M059J (cell line): ENCODE results near the gene ZNF408. TPM values are rescaled to one million over a fixed set of nuclear protein-coding genes. Genes with fewer than 3 reads are reported as not detected.
A peak's percentile ranks its signal among the peaks of the same experiment; 100 is the strongest.
"Not testable (repeated sequence)": the region's sequence is repeated elsewhere in the genome, so short reads cannot be mapped to it uniquely, and the experiment has no call there.

ENCODE experiments used
- DNase-seq: peaks from one replicate; pipeline ENCODE4 v3.0.0-alpha.2; 2012; ENCODE audit warnings: low read depth
- total RNA-seq: library from RNA; depleted of rRNA; stranded (reverse); fragments of >200 nt; shearing (Covaris generic); gene quantifications from 2 replicates; pipeline ENCODE4 v1.2.3, GENCODE V29; 2014

The ZNF408 gene
- total RNA-seq, 1 experiment from 2014 or later, result 14.6 TPM

DNA sequence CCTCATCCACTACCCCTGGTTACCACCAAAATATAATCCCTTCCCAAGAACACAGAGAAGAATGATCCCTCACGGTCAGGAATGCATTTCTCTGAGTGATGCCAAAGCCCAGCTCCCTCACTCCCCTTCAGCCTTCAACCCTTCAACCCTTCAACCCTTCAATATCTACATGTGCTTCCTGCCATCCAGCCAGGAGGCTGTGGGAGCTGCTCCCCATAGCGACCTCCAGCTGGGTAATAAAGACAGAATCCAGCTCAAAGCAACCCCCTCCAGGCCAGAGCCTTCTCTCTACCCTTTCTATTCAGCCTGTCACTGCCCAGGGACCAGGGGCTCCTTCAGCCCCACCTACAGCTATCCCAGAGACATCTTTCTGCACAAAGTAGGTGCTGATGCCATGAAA lies 3.1 kb upstream of the ZNF408 start:
- DNase-seq, result no peak

DNA sequence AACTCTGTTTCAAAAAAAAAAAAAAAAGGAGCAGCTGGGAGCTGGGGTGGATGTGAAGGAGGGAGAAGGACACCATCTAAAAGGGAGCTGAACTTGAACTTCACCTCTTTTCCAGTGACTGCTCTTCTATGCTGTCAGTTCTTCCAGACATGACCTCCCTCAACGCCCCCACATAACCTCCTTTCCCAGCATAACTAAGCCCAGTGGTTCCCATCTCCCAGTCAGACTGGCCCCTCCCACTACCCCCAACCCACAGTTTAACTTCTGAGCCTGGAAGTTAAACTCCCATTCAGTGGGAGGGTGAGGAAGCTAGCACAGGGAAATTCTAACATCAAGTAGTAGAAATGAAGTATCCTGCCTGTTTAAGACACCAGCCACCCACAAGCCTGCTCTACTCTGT lies 2.2 kb upstream of the ZNF408 start:
- DNase-seq, result no peak

DNA sequence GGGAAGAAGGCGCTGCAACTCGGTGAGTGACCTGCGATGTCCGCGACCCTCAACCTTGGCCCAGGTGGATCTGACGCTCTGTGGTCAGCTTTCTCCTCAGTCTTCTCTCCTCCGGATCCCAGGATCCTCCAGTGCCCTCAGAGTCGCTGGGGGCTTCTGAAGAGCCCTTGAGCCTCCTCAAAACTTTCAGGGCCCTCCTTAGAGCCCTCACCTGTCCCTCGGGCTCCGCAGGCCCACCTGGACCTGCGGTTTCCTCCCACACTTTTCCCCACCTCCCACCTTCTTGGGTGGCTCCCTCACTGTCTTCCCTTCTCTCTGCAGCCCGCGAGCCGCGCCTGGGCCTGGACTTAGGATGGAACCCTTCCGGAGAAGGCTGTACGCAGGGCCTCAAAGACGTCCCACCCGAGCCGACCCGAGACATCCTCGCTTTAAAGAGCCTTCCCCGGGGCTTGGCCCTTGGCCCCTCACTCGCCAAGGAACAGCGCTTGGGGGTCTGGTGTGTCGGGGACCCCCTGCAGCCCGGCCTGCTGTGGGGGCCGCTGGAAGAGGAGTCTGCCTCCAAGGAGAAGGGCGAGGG lies 335 bp downstream of the ZNF408 start:
- no peak for DNase-seq

DNA sequence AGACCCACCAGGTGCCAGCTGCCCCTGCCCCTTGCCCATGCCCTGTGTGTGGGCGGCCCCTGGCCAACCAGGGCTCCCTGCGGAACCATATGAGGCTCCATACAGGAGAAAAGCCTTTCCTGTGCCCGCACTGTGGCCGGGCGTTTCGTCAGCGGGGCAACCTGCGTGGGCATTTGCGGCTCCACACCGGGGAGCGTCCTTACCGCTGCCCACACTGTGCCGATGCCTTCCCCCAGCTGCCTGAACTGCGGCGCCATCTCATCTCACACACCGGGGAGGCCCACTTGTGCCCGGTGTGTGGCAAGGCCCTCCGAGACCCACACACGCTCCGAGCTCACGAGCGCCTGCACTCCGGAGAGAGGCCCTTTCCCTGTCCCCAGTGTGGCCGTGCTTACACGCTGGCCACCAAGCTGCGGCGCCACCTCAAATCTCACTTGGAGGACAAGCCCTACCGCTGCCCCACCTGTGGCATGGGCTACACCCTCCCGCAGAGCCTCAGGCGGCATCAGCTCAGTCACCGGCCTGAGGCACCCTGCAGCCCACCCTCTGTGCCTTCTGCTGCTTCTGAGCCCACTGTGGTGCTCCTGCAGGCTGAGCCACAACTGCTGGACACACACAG lies 4.3 kb downstream of the ZNF408 start:
- no peak for DNase-seq

DNA sequence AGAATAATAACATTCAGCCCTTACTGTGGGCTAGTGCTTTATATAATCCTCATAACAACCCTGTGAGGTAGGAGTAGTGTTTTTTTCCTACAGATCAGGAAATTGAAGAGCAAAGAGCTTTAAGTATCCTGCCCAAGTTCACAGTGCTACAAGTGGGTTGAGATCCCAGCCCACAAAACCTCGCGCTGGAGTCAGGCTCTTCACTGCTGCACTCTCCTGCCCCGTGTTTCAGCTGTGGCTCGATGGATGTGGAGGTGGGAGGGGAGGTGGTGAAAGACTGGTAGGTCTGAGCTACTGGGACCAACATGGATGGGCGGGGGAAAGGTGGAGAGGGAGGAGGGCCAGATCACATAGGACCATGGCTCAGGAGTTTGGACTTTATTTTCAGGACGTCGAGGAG lies 6.1 kb downstream of the ZNF408 start:
- DNase-seq, result no peak

DNA sequence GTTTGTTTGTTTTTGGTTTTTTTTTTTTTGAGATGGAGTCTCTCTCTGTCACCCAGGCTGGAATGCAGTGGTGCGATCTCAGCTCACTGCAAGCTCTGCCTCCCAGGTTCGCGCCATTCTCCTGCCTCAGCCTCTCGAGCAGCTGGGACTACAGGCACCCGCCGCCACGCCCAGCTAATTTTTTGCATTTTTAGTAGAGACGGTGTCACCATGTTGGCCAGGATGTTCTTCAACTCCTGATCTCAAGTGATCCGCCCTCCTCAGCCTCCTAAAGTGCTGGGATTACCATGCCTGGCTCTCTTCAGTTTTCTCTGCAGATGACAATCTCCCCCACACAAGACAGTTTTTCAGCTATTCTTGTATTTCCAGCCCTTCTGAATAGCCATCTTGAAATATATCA lies 8.5 kb downstream of the ZNF408 start:
- not testable (repeated sequence) for DNase-seq

DNA sequence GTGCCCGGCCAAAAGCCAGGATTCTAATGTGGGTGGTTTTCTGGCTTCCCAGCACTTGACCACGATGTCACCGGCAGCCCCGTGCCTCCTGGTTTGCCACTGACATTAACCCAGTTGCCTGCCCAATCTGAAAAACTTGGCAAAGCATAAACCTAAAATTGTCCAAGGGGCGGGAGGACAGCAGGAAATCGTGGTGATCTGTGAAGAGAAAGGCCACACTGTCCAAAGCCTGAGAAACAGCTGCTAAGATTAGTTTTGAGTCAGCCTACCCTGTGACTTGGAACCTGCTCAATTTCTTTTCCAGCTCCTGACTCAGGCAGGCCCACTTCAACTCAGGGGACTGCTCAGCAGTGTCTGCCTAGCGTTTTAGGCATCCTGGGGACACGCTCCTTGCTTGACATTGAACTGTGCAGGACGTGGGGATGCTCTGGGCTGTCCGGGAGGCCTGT lies 10.0 kb downstream of the ZNF408 start:
- DNase-seq, result peak; percentile 97

DNA sequence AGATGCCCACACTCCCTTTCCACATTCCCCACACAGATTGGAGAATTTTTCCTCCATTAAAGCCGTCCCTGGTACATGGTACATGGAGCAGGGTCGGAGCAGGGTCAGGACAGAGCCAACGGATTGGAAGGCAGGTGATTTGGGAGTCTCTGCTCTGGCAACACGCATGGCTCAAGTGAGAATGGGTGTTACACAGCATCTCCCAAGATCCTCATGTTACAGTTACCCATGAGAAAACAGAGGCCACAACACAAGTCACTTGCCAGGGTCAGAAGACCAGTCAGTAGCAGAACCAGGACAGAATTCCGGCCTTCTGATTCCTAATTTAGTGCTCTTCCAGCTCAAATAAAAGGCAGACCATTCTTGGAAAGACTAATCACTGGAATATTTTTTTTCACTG lies 10.5 kb downstream of the ZNF408 start:
- DNase-seq, result peak; percentile 13

DNA sequence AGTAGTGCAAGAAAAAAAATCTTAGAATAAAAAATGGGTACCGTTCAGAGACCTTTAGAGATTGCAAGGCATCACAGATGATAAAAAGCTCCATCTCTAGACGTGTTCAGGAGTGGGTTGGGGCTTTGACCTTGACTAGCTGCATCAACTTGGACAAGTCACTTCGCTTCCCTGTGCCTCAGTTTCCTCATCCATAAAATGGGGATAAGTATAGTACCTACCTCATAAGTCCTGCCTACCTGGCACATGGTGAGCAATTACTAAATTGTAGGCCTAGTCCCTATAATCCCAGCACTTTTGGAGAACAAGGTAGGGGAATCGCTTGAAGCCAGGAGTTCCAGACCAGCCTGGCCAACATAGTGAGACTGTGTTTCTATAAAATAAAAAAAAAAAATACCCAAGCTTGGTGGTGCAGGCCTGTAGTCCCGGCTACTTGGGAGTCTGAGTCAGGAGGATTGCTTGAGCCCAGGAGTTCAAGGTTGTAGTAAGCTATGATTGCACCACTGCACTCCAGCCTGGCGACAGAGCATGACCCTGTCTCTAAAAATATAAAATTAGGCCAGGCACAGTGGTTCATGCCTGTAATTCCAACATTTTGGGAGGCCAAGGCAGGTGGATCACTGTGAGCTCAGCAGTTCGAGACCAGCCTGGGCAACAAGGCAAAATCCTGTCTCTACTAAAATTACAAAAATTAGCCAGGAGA lies 12.2 kb downstream of the ZNF408 start:
- peak; percentile 8 for DNase-seq

DNA sequence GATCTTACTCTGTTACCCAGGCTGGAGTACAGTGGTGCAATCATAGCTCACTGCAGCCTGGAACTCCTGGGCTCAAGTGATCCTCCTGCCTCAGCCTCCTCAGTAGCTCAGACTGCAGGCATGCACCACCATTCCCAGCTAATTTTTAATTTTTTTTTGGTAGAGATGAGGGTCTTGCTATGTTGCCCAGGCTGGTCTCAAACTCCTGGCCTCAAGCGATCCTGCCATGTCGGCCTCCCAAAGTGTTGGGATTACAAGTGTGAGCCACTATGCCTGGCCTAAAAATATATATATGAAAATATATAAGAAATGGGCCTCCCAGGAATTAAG lies 17.0 kb downstream of the ZNF408 start:
- not testable (repeated sequence) for DNase-seq

DNA sequence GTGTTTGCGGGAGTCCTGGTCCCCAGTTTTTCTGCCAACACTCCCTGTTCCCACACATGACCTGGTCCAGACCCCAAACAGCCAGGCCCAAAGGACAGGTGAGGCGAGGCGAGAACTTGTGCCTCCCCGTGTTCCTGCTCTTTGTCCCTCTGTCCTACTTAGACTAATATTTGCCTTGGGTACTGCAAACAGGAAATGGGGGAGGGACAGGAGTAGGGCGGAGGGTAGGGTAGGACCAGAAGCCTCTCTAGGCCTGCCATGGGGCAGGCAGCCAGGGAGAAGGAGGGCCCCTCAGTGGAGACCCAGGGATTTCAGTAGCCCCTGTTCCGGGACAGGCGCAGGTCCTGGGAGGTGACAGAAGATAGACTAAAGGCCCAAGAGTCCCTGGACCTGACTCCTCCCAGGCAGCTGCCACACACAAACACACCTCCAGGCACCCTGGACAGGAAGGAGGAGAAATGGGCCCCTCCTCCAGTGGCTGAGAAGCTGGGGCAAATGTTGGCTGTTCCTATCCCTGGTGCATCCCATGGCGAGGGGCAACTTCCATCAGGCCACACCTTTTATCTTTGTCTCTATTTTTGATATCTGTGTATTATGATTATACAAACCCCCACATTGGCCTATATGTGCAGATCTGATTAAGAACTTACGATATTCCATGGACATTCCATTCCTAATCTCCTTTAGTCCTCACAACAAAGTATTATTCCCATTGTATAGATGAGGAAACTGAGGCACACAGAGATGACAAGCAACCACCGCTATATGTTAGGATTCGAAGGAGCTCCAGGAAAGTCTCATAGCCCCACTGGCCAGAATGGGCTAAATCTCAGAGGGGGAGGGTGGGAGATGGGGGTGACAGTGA lies 17.6 kb downstream of the ZNF408 start:
- peak; percentile 42 for DNase-seq

DNA sequence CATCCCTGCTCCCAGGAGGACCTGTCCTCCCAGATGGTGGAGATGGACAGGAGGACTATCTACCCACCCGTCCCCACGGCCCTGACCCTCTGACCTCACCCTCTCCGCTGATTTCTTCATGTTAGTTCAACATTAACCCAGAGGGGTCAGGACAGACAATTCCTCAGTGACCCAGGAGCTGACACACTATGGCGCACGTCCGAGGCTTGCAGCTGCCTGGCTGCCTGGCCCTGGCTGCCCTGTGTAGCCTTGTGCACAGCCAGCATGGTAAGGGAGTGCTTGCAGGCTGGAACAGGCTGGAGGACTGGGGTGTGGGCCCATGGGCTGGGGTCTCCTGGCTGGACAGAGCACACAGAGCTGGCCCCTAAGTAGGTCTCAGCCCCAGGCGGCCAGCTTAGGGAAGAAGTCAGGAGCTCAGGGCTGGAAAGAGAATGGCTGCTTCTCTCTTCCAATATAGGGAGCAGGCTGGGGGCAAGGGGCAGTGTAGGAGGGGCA lies 18.3 kb downstream of the ZNF408 start, which contains the start of gene F2:
Gene F2, plus strand, starts transcription at position 166 of the 495 bp plus-strand sequence. Its CDS starts 23 bp downstream, at position 189.
- no peak for DNase-seq

DNA sequence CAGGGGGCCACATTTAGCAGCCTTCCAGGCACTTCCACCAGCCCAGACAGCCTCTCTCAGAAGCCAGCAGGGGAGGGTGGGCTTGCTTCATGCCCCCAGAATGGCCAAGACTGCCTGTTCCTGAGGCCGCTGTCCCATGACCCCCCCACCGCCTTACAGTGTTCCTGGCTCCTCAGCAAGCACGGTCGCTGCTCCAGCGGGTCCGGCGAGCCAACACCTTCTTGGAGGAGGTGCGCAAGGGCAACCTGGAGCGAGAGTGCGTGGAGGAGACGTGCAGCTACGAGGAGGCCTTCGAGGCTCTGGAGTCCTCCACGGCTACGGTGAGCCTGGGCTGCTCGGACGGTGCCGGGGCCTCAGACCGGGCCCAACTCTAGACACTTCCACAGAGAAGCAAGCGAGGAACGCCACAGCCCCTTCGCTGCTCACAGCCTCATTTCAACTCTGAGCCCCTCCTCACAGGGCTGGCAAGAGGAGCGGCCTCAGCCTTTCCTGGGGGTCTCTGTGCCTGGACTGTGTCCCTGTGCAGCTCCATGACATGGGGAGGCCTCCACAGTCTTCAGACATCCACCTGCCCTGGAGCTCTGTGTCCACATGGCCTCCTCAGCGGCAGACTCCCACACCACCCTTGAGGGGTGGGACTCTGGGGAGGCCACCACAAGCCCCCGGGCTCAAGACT lies 18.9 kb downstream of the ZNF408 start:
- DNase-seq, result no peak

DNA sequence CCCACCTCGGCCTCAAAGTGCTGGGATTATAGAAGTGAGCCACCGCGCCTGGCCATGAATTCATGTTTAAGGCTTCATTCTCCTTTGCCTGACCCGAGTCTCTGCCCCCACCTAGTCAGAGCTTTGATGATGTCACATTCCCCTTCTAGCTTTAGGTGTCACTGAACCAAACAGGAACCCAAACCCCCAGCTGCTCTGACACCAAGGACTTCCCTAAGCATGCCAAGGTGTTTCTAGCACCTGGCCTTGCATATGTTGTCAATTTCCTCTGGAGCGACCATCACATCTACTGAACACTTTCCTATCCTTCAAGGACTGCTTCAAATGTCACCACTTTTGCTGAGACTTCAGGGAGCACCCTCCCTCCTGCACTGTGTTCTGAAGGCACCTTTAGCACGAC lies 20.5 kb downstream of the ZNF408 start:
- no peak for DNase-seq

DNA sequence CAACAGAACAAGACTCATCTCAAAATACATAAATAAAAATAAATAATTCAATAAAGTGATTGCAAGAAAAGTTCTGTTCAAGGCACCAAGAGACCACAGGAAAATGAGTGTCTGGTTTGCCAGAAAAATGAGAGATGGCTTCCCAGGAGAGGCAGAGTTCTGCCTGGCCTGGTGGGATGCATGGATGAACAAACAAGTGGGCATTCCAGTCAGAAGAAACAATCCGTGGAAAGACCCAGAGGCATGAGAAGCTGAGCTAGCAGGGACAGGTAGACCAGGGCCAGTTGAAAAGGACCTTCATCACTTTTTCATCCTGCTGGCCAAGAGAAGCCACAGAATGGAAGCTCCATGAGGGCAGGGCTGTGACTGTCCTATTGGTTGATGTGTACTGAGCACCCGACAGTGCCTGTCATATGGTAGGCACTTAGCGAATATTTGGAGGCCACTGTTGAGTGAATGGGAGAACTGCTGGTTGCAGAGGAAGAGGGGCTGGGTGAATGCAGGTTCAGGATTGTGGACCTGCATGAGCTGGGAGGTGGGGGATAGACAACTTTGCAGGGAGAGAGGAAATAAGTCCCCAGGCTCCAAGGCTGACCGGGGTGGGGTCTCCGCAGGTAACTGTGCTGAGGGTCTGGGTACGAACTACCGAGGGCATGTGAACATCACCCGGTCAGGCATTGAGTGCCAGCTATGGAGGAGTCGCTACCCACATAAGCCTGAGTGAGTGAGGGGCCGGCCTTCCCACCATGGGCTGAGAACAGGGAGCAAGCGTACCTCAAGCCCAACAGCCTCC lies 21.9 kb downstream of the ZNF408 start:
- DNase-seq, result no peak

DNA sequence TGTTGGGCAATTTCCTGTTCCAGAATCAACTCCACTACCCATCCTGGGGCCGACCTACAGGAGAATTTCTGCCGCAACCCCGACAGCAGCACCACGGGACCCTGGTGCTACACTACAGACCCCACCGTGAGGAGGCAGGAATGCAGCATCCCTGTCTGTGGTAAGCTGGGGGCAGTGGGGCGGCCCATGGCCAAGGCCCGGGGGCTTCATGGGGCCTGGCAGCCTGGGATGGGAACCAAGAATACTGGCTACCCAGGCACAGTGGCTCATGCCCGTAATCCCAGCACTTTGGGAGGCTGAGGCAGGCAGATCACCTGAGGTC lies 22.5 kb downstream of the ZNF408 start:
- DNase-seq, result no peak

DNA sequence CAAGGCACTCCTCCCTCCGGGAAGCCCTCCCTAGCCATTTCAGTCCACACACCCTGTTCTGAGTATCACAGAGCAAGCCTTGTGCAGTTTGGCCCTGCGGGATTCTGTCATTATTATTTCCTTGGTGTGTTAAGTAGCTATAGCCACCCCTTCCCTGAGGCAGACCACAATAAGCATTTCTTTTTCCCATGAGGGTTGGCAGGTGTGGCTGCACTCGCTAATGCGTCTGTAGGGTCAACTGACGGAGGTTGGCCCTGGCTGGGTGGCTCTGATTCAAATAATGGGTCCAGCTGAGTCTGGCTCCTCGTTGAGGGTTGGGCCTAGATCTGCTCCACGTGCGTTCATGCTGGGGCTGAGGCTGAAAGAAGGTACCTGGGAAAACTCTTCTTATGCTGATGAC lies 23.3 kb downstream of the ZNF408 start:
- no peak for DNase-seq

DNA sequence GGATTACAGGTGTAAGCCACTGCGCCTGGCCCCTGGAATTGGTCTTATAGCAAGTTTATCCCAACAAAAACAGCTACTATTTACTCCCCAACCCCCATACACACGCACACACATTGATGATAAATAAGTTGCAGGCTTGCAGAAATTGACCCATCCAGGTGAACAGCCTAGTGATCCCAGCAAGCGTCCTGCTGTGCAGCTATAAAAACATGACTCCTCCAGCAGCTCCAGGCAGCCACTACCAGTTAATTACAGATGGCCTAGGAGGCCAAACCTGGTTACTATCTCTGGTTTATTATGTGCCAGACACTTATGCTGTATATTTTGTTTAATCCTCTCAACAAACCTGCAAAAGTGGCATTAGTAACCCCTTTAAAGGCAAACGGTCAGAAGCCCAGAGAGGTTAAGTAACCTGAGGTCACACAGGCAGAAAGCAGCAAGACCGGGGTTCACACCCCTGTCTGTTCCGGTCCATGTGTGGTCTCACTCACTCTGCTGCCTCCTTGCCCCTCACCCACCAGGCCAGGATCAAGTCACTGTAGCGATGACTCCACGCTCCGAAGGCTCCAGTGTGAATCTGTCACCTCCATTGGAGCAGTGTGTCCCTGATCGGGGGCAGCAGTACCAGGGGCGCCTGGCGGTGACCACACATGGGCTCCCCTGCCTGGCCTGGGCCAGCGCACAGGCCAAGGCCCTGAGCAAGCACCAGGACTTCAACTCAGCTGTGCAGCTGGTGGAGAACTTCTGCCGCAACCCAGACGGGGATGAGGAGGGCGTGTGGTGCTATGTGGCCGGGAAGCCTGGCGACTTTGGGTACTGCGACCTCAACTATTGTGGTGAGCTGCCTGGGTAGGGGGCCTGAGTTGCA lies 24.7 kb downstream of the ZNF408 start:
- DNase-seq, result no peak

DNA sequence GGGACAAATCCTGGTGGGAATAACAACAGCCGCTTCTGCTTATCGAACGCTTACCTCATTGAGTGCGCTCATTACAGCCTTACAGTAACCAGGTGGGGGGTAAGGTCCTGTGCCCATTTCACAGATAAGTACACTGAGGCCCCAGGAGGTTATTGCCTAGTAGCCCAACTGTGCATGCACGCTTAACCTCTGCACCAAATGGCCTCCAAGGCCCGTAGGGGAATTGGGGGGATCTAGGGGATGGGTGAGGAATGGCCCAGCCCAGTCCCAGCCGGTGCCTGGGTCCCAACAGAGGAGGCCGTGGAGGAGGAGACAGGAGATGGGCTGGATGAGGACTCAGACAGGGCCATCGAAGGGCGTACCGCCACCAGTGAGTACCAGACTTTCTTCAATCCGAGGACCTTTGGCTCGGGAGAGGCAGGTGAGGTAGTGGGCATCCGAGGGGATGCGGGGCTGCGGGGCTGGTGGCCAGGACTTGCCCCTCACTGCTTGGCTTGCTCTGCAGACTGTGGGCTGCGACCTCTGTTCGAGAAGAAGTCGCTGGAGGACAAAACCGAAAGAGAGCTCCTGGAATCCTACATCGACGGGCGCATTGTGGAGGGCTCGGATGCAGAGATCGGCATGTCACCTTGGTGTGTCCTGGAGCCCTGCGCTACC lies 25.5 kb downstream of the ZNF408 start:
- DNase-seq, result no peak
